HG02588 (cell line): ENCODE data around the gene BCL11A.

Experiments used
- ATAC-seq: cut with Tn5 transposase; IDR thresholded peaks from one replicate; pipeline ENCODE4 v1.9.1; 2021; ENCODE audit warnings: mild to moderate bottlenecking, moderate library complexity; ENCODE audit not compliant: unreplicated experiment

The BCL11A gene

GRCh38 chr2:60548311-60548710 is 5.1 kb downstream of the BCL11A start:
- no peak for ATAC-seq

- no peak for ATAC-seq
These were observed 5.6 kb downstream of the BCL11A start for GRCh38 chr2:60547841-60548240.

- no peak for ATAC-seq
These were observed 6.6 kb downstream of the BCL11A start for GRCh38 chr2:60546756-60547420.

- no peak for ATAC-seq
These were observed 8.4 kb downstream of the BCL11A start for GRCh38 chr2:60544954-60545560.

GRCh38 chr2:60544062-60544461 is 9.4 kb downstream of the BCL11A start:
- ATAC-seq: no peak

GRCh38 chr2:60541056-60541651 is 12.3 kb downstream of the BCL11A start:
- no peak for ATAC-seq

- no peak for ATAC-seq
These were observed 13.4 kb downstream of the BCL11A start for GRCh38 chr2:60540074-60540473.

GRCh38 chr2:60539140-60539539 is 14.3 kb downstream of the BCL11A start:
- no peak for ATAC-seq

GRCh38 chr2:60538101-60538500 is 15.4 kb downstream of the BCL11A start:
- no peak for ATAC-seq

- no peak for ATAC-seq
These were observed 16.7 kb downstream of the BCL11A start for GRCh38 chr2:60536746-60537145.

- ATAC-seq: peak; percentile 77
These were observed 17.7 kb downstream of the BCL11A start for GRCh38 chr2:60535685-60536312.

- ATAC-seq: no peak
These were observed 18.4 kb downstream of the BCL11A start for GRCh38 chr2:60534892-60535684.

GRCh38 chr2:60534052-60534685 is 19.3 kb downstream of the BCL11A start:
- ATAC-seq: no peak

- no peak for ATAC-seq
These were observed 20.1 kb downstream of the BCL11A start for GRCh38 chr2:60533101-60534051.

GRCh38 chr2:60532421-60532820 is 21.0 kb downstream of the BCL11A start:
- no peak for ATAC-seq

GRCh38 chr2:60531701-60532133 is 21.7 kb downstream of the BCL11A start:
- ATAC-seq: no peak

- no peak for ATAC-seq
These were observed 22.7 kb downstream of the BCL11A start for GRCh38 chr2:60530660-60531281.

GRCh38 chr2:60529785-60530627 is 23.4 kb downstream of the BCL11A start:
- ATAC-seq: no peak
